PC-3 (cell line): Measurements from ENCODE around the gene ACAD9. TPM values are rescaled to one million over a fixed set of nuclear protein-coding genes. Genes with fewer than 3 reads are reported as not detected.

Source experiments
- ATAC-seq: fragments of 200-7000 bp; cut with Tn5 transposase; 2 replicates; pipeline ENCODE4 v1.9.1; 2020; ENCODE audit warnings: mild to moderate bottlenecking, moderate library complexity
- BruUV-seq: library from RNA; stranded (reverse); fragments of 400-500 nt; replicated peaks from 2 replicates; lab custom pipeline; 2021; lab: Mats Ljungman, UMichigan
- CTCF ChIA-PET: fragments of 300-600 bp; sonication (Branson Sonifier 250); formaldehyde crosslinking; loops from one replicate; lab custom pipeline; 2022; ENCODE audit warnings: antibody characterized with exemption; lab: Charles Lee
- POLR2A ChIA-PET: fragments of 300-600 bp; sonication (Branson Sonifier 250); formaldehyde crosslinking; loops from one replicate; lab custom pipeline; 2022; ENCODE audit warnings: antibody characterized with exemption; ENCODE audit not compliant: unreplicated experiment; lab: Charles Lee
- DNase-seq: peaks from one replicate; pipeline ENCODE4 v3.0.0-alpha.2; 2015
- H2AFZ ChIP-seq: fragments of 300-600 bp; sonication (generic); 2 replicates; pipeline ENCODE4 v1.6.0; 2016; ENCODE audit warnings: antibody characterized with exemption, low read length
- H3F3A ChIP-seq: fragments of 300-600 bp; sonication (generic); one replicate; pipeline ENCODE4 v1.6.0; 2017; ENCODE audit warnings: antibody characterized with exemption, low read length, control low read depth, mild to moderate bottlenecking; ENCODE audit not compliant: unreplicated experiment
- H3K27ac ChIP-seq: fragments of 300-600 bp; sonication (generic); 2 replicates; pipeline ENCODE4 v1.5.1; 2016; ENCODE audit warnings: mild to moderate bottlenecking, low read length
- H3K27me3 ChIP-seq: fragments of 300-600 bp; sonication (generic); 2 replicates; pipeline ENCODE4 v1.6.1; 2016; ENCODE audit warnings: low read length, mixed read lengths
- H3K36me3 ChIP-seq: fragments of 300-600 bp; sonication (generic); 2 replicates; pipeline ENCODE4 v1.6.1; 2016; ENCODE audit warnings: low read depth, mixed run types, low read length, mixed read lengths
- H3K4me1 ChIP-seq: fragments of 300-600 bp; sonication (generic); 2 replicates; pipeline ENCODE4 v1.5.1; 2016; ENCODE audit warnings: low read length; ENCODE audit not compliant: insufficient read depth
- H3K4me2 ChIP-seq: fragments of 300-600 bp; sonication (generic); 2 replicates; pipeline ENCODE4 v1.6.0; 2016; ENCODE audit warnings: low read length
- H3K4me3 ChIP-seq: fragments of 300-600 bp; sonication (generic); 2 replicates; pipeline ENCODE4 v1.5.1; 2016; ENCODE audit warnings: mild to moderate bottlenecking, low read length, mixed read lengths
- H3K79me2 ChIP-seq: fragments of 300-600 bp; sonication (generic); 2 replicates; pipeline ENCODE4 v1.6.1; 2017; ENCODE audit warnings: low read length, mixed read lengths
- H3K9ac ChIP-seq: fragments of 300-600 bp; sonication (generic); 2 replicates; pipeline ENCODE4 v1.6.0; 2016; ENCODE audit warnings: mild to moderate bottlenecking, low read length
- H3K9me2 ChIP-seq: fragments of 300-600 bp; sonication (generic); replicated peaks from 2 replicates; pipeline ENCODE4 v1.6.1; 2016; ENCODE audit warnings: mixed run types, low read length, mixed read lengths
- H3K9me3 ChIP-seq: fragments of 300-600 bp; sonication (generic); 2 replicates; pipeline ENCODE4 v1.6.1; 2016; ENCODE audit warnings: low read length, mixed read lengths
- H4K20me1 ChIP-seq: fragments of 300-600 bp; sonication (generic); 2 replicates; pipeline ENCODE4 v1.6.1; 2016; ENCODE audit warnings: low read length, mixed read lengths
- EZH2 ChIP-seq: fragments of 300-600 bp; sonication (generic); IDR thresholded peaks from one replicate; pipeline ENCODE4 v1.6.1; 2017; ENCODE audit warnings: antibody characterized with exemption, mild to moderate bottlenecking, low read length; ENCODE audit not compliant: unreplicated experiment
- EZH2phosphoT487 ChIP-seq: fragments of 300-600 bp; sonication (generic); IDR thresholded peaks from 2 replicates; pipeline ENCODE4 v1.6.1; 2018; ENCODE audit warnings: mild to moderate bottlenecking, antibody characterized with exemption, low read length, borderline replicate concordance
- intact Hi-C: fragments of 100-400 bp; cut with micrococcal nuclease; formaldehyde crosslinking; loops from 2 replicates; pipeline ENCODE4 v1.9.0; 2023
- total RNA-seq: library from RNA; depleted of rRNA; stranded (reverse); fragments of >200 nt; gene quantifications from 2 replicates; pipeline ENCODE4 v1.2.3, GENCODE V29; 2014
- TF ChIP-seq, protein P1 (sequence below): fragments of 300-600 bp; sonication (generic); conservative IDR thresholded peaks from 2 replicates; pipeline ENCODE4 v1.5.1; 2017; ENCODE audit warnings: antibody characterized with exemption, low read depth, mild to moderate bottlenecking, low read length

Gene ACAD9
- total RNA-seq, 1 experiment from 2014 or later, result 38.6 TPM

DNA sequence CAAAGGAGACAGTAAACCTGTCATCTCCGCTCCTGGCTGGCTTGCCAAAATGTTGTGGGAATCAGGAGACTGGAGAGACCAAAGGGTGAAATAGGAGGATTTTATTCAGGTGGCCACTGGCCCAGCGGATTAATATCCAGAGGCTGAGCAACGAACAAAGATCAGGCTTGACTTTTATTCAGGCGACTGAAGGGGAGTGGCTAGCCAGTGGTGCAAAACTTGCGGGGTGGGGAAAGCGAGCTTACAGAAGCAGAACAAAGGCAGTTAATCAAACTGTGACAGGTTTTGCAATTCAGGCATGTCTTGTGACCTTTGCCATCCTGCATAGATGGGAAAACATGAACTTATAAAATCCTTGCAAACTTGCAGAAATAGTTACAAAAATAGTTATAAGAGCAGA lies 19.8 kb upstream of the ACAD9 start:
- DNase-seq, result no peak
- intact Hi-C loops, result no loop called here
- Histone ChIP-seq H3K4me3 (no peak overlapping the region), H3K79me2 (no peaks in the 10 kb centered on the region), H3K36me3 (no peaks in the 10 kb centered on the region), H3K27me3 (no peaks in the 10 kb centered on the region), H3K9ac (no peak overlapping the region), H3K27ac (no peak overlapping the region), H3K9me3 (peaks cover 13% of the 10 kb centered on the region; the same call in 1 of the 2 replicates), H3F3A (no peaks in the 10 kb centered on the region), H3K9me2 (no peaks in the 10 kb centered on the region), H2AFZ (no peak overlapping the region), H3K4me2 (no peak overlapping the region), H4K20me1 (no peaks in the 10 kb centered on the region), H3K4me1 (no peaks in the 10 kb centered on the region)
- ChIA-PET POLR2A (no interaction called here), CTCF (no interaction called here)
- ATAC-seq, result no peak
- BruUV-seq, result no TSS peak
- TF ChIP-seq EZH2, result no peak
- TF ChIP-seq, protein P1, sequence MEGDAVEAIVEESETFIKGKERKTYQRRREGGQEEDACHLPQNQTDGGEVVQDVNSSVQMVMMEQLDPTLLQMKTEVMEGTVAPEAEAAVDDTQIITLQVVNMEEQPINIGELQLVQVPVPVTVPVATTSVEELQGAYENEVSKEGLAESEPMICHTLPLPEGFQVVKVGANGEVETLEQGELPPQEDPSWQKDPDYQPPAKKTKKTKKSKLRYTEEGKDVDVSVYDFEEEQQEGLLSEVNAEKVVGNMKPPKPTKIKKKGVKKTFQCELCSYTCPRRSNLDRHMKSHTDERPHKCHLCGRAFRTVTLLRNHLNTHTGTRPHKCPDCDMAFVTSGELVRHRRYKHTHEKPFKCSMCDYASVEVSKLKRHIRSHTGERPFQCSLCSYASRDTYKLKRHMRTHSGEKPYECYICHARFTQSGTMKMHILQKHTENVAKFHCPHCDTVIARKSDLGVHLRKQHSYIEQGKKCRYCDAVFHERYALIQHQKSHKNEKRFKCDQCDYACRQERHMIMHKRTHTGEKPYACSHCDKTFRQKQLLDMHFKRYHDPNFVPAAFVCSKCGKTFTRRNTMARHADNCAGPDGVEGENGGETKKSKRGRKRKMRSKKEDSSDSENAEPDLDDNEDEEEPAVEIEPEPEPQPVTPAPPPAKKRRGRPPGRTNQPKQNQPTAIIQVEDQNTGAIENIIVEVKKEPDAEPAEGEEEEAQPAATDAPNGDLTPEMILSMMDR, result no peak
- no peak for TF ChIP-seq EZH2phosphoT487

DNA sequence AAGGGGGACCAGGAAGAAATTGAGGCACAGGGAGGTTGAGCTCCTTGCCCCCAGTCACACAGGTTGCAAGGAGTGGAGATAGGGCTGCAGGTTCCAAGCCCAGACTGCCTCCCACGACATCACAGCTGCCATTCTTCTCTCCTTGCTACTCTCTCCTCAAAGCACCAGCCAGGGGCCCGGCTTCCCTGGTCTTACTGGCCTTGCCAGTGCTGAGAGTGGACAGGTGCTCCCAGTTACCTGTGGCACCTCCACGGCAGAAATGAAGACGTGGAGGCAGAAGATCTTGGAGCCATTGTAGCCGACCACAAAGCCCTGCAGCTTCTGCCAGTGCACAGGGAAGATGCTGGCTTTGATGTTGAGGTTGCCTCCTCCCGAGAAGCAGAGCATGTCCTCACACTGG lies 17.9 kb upstream of the ACAD9 start:
- TF ChIP-seq EZH2phosphoT487 (no peak), EZH2 (no peak)
- TF ChIP-seq, protein P1, result no peak
- H4K20me1 ChIP-seq, result no peaks in the 10 kb centered on the region
- no peaks in the 10 kb centered on the region for H3K9me2 ChIP-seq
- H3K9me3 ChIP-seq, result peaks cover 8% of the 10 kb centered on the region; the same call in 1 of the 2 replicates
- no peaks in the 10 kb centered on the region for H3F3A ChIP-seq
- intact Hi-C loops, result no loop called here
- no peaks in the 10 kb centered on the region for H3K4me1 ChIP-seq
- H2AFZ ChIP-seq, result no peak overlapping the region
- no peak overlapping the region for H3K9ac ChIP-seq
- H3K36me3 ChIP-seq, result no peaks in the 10 kb centered on the region
- CTCF ChIA-PET, result no interaction called here
- ATAC-seq, result no peak
- no peaks in the 10 kb centered on the region for H3K79me2 ChIP-seq
- BruUV-seq, result no TSS peak
- H3K27me3 ChIP-seq, result no peaks in the 10 kb centered on the region
- H3K4me3 ChIP-seq, result no peak overlapping the region
- H3K4me2 ChIP-seq, result no peak overlapping the region
- POLR2A ChIA-PET, result no interaction called here
- H3K27ac ChIP-seq, result no peak overlapping the region
- no peak for DNase-seq

DNA sequence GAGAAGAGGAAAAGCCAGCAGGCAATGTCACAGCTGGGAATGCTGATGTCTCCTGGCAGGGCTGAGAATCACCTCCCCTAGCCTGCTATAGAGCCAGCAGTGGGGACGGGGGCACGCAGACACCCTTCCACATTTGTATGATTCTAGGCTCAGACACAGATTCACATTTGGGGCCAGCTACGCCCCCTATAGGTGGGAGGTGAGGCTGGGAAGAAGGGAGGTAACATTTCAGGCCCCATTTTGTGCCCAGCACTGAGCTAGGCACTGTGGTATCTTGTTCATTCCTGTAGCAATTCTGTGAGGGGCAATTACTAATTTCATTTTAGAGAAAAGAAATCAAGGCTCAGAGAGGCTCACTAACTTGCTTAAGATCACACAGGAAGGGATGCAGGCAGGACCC lies 15.9 kb upstream of the ACAD9 start:
- ATAC-seq (no peak), DNase-seq (no peak)
- Histone ChIP-seq H3K4me3 (no peak overlapping the region), H4K20me1 (no peaks in the 10 kb centered on the region), H3K9ac (no peak overlapping the region), H3K9me3 (peaks cover 8% of the 10 kb centered on the region; the same call in 1 of the 2 replicates), H3K9me2 (no peaks in the 10 kb centered on the region), H3K27me3 (no peaks in the 10 kb centered on the region), H3K79me2 (no peaks in the 10 kb centered on the region), H3K27ac (no peak overlapping the region), H3K36me3 (no peaks in the 10 kb centered on the region), H3F3A (no peaks in the 10 kb centered on the region), H2AFZ (no peak overlapping the region), H3K4me1 (no peaks in the 10 kb centered on the region), H3K4me2 (no peak overlapping the region)
- TF ChIP-seq EZH2, result no peak
- TF ChIP-seq, protein P1, result peak; percentile 35; the same call in 1 of the 2 replicates
- TF ChIP-seq EZH2phosphoT487, result no peak
- BruUV-seq, result no TSS peak
- CTCF ChIA-PET, result no interaction called here
- intact Hi-C loops, result no loop called here
- POLR2A ChIA-PET, result no interaction called here
